Measurements from ENCODE around the gene DCLK2. TPM values are rescaled to one million over a fixed set of nuclear protein-coding genes. Genes with fewer than 3 reads are reported as not detected.

The DCLK2 gene
- polyA plus RNA-seq, 1 of the 3 experiments (the other 2 are of a cell fraction), result 10.1 TPM

DNA sequence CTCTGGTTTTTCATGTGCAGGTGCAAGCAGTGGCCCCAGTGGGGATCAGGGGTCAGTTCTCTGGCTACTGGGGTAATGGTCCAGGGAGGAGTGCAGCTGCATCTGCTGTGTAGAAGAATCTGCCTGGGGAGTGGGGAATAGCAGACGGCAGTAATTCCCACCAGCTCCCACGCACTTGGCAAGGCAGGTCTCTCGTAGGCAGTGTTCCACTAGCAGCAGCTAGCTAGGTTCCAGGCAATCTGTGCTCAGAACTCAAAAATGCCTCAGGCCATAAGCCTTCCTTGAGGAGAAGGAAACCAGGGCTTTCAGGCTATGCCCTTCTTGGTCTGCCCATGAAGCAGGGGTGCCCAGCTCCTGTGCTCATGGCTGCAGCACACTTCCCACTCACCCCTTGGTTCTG, 38.8 kb downstream of the DCLK2 start:
- TF ChIP-seq, protein P1, sequence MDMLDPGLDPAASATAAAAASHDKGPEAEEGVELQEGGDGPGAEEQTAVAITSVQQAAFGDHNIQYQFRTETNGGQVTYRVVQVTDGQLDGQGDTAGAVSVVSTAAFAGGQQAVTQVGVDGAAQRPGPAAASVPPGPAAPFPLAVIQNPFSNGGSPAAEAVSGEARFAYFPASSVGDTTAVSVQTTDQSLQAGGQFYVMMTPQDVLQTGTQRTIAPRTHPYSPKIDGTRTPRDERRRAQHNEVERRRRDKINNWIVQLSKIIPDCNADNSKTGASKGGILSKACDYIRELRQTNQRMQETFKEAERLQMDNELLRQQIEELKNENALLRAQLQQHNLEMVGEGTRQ (IDR thresholded peaks at IDR 0.05; ENCODE audit: borderline replicate concordance, low read depth, low read length), result no peak
- TF ChIP-seq FOXJ3 (CRISPR knock-in tag; IDR thresholded peaks at IDR 0.05) (no peak), SIN3A (IDR thresholded peaks at IDR 0.05; ENCODE audit: borderline replicate concordance, low read depth, low read length) (no peak), ELF1 (IDR thresholded peaks at IDR 0.05) (no peak), NRF1 (IDR thresholded peaks at IDR 0.05; ENCODE audit: low read depth, low read length) (no peak), MXI1 (IDR thresholded peaks at IDR 0.05; ENCODE audit: low read depth, low read length) (no peak), TAF1 (IDR thresholded peaks at IDR 0.05; ENCODE audit: borderline replicate concordance, low read depth, low read length) (no peak), MEF2A (IDR thresholded peaks at IDR 0.05; ENCODE audit: borderline replicate concordance, low read depth) (no peak)
- TF ChIP-seq, protein P2, sequence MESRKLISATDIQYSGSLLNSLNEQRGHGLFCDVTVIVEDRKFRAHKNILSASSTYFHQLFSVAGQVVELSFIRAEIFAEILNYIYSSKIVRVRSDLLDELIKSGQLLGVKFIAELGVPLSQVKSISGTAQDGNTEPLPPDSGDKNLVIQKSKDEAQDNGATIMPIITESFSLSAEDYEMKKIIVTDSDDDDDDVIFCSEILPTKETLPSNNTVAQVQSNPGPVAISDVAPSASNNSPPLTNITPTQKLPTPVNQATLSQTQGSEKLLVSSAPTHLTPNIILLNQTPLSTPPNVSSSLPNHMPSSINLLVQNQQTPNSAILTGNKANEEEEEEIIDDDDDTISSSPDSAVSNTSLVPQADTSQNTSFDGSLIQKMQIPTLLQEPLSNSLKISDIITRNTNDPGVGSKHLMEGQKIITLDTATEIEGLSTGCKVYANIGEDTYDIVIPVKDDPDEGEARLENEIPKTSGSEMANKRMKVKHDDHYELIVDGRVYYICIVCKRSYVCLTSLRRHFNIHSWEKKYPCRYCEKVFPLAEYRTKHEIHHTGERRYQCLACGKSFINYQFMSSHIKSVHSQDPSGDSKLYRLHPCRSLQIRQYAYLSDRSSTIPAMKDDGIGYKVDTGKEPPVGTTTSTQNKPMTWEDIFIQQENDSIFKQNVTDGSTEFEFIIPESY (IDR thresholded peaks at IDR 0.05; ENCODE audit: borderline replicate concordance, low read depth), result no peak
- TF ChIP-seq, protein P3, sequence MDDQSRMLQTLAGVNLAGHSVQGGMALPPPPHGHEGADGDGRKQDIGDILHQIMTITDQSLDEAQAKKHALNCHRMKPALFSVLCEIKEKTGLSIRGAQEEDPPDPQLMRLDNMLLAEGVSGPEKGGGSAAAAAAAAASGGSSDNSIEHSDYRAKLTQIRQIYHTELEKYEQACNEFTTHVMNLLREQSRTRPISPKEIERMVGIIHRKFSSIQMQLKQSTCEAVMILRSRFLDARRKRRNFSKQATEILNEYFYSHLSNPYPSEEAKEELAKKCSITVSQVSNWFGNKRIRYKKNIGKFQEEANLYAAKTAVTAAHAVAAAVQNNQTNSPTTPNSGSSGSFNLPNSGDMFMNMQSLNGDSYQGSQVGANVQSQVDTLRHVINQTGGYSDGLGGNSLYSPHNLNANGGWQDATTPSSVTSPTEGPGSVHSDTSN (IDR thresholded peaks at IDR 0.05), result no peak
- TF ChIP-seq, protein P4, sequence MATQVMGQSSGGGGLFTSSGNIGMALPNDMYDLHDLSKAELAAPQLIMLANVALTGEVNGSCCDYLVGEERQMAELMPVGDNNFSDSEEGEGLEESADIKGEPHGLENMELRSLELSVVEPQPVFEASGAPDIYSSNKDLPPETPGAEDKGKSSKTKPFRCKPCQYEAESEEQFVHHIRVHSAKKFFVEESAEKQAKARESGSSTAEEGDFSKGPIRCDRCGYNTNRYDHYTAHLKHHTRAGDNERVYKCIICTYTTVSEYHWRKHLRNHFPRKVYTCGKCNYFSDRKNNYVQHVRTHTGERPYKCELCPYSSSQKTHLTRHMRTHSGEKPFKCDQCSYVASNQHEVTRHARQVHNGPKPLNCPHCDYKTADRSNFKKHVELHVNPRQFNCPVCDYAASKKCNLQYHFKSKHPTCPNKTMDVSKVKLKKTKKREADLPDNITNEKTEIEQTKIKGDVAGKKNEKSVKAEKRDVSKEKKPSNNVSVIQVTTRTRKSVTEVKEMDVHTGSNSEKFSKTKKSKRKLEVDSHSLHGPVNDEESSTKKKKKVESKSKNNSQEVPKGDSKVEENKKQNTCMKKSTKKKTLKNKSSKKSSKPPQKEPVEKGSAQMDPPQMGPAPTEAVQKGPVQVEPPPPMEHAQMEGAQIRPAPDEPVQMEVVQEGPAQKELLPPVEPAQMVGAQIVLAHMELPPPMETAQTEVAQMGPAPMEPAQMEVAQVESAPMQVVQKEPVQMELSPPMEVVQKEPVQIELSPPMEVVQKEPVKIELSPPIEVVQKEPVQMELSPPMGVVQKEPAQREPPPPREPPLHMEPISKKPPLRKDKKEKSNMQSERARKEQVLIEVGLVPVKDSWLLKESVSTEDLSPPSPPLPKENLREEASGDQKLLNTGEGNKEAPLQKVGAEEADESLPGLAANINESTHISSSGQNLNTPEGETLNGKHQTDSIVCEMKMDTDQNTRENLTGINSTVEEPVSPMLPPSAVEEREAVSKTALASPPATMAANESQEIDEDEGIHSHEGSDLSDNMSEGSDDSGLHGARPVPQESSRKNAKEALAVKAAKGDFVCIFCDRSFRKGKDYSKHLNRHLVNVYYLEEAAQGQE (IDR thresholded peaks at IDR 0.05; ENCODE audit: low read depth, low read length), result no peak
- TF ChIP-seq, protein P5, sequence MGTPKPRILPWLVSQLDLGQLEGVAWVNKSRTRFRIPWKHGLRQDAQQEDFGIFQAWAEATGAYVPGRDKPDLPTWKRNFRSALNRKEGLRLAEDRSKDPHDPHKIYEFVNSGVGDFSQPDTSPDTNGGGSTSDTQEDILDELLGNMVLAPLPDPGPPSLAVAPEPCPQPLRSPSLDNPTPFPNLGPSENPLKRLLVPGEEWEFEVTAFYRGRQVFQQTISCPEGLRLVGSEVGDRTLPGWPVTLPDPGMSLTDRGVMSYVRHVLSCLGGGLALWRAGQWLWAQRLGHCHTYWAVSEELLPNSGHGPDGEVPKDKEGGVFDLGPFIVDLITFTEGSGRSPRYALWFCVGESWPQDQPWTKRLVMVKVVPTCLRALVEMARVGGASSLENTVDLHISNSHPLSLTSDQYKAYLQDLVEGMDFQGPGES (IDR thresholded peaks at IDR 0.05; ENCODE audit: low read depth, low read length), result no peak
- Histone ChIP-seq H4K20me1 (ENCODE audit: insufficient read depth) (no peaks in the 10 kb centered on the region), H3K4me3 (ENCODE audit: low read depth in 2 of 2, low read length in 1 of 2) (no peak overlapping the region), H3K9me2 (no peaks in the 10 kb centered on the region), H3F3A (replicated peaks; ENCODE audit: insufficient read depth) (peaks cover 18% of the 10 kb centered on the region), H3K4me1 (ENCODE audit: control insufficient read depth in 1 of 2, insufficient read depth in 2 of 2, low read depth in 1 of 2, low read length in 1 of 2) (peaks cover 8 to 17% of the 10 kb centered on the region in 2 experiments), H3K79me2 (ENCODE audit: insufficient read depth) (peaks cover 91% of the 10 kb centered on the region), H3K27ac (ENCODE audit: low read depth in 2 of 2, low read length in 1 of 2) (no peak overlapping the region), H2AFZ (ENCODE audit: low read depth) (no peak overlapping the region), H3K9me3 (peaks cover 5% of the 10 kb centered on the region; the same call in 1 of the 2 replicates), H3K27me3 (ENCODE audit: insufficient read depth) (no peaks in the 10 kb centered on the region), H3K4me2 (no peak overlapping the region; the same call in 1 of the 2 replicates), H3K36me3 (replicated peaks in 1 of 2; ENCODE audit: control insufficient read depth in 1 of 2, insufficient read depth in 2 of 2, low read length in 1 of 2) (peaks cover 0 to 21% of the 10 kb centered on the region in 2 experiments), H3K9ac (no peak overlapping the region)
- ChIA-PET POLR2A (interaction anchor here (0.6 kb wide), 1 partner anchor 126 kb away, joined by 3 read pairs; no protein-coding TSS in a partner anchor), CTCF (interaction anchor here (1.3 kb wide), 1 partner anchor 10 kb away, joined by 3 read pairs; no protein-coding TSS in a partner anchor)
- WGBS (ENCODE audit: low lambda C conversion rate), result 89% methylated on average over 3 of the region's 3 CpGs
- no peak for DNase-seq

All from SK-N-SH (cell line).